HG03558 (cell line): ENCODE data around the gene NPR2.
A peak's percentile ranks its signal among the peaks of the same experiment; 100 is the strongest.

Experiments
- ATAC-seq: cut with Tn5 transposase; IDR thresholded peaks from one replicate; pipeline ENCODE4 v1.9.1; 2021; ENCODE audit warnings: moderate number of reproducible peaks; ENCODE audit not compliant: unreplicated experiment; ENCODE audit errors: extremely low read depth

The NPR2 gene

DNA sequence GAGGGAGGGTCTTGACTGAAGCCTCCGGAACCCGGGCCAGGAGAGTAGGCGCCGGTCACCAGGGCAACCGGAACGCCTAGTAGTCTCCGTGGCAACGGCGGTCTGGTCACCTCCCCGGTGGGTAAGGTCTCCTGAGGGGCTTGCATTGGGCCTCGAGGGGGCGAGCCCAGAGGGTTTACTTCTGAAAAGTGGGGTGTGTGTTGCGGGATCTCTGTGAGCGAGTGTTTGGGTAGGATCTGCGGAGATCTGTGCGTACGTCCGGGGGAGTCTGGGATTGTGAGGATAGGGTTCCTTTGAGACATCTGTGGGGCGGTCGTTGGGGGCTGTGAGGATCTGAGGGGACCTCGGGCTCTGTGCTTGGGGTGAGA, 37.3 kb downstream of the NPR2 start, which contains the start of gene FAM221B:
FAM221B (minus strand) TSS at position 17 of the 368 bp plus-strand sequence. CDS start 2,571 bp downstream, outside the sequence.
- ATAC-seq, result no peak

DNA sequence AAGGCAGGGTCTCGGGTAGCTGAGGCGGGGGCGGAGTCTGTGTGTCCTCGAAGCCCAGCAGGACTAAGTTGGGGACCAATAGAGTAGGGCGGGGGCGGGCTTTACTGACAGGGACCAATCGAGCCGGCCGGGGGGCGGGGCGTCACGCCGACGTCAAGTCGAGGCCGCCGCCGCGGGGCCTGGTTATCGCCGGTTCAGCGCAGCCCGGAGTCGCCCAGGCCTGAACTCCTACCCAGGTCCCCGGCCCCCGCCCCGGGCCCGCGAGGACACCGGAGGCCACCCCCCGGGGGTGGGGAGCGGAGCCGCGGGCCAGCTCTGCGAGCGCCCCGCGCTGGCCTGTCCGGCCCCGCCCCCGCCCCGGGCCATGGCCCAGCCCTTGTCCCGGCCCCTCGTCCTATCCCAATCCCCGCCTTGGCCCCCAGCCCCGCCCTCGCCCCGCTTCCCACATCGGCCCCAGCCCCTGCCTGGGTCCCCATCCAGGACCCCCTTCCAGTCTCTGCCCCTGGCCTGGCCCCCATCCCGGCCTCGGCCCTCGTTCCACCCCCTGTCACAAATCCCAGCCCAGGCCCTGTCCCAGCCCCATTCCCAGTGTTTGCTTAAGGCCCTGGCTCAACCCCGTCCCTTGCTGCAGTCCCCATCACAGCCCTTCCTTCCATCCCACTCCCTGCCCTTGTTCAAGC, 37.8 kb downstream of the NPR2 start, which contains the start of gene TMEM8B:
TMEM8B (plus strand) TSS at position 145 of the 680 bp plus-strand sequence; CDS start at position 365, 220 bp downstream.
- no peak for ATAC-seq

DNA sequence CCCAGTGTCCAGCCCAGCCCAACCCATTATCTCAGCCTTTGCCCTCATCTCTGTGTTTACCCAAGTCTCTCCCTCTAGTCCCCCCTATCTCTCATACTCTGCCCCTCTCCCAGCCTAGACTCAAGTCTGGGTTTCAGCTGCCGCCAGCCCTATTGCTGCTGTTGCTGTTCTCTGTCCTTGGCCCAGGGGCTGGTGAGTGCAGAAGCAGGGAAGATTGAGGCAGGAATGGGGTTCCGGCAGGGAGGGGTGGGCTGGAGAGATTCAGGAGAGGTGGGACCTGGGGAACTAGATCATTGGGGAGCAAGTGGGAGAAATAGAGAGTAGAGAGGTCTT, 38.3 kb downstream of the NPR2 start:
- no peak for ATAC-seq

DNA sequence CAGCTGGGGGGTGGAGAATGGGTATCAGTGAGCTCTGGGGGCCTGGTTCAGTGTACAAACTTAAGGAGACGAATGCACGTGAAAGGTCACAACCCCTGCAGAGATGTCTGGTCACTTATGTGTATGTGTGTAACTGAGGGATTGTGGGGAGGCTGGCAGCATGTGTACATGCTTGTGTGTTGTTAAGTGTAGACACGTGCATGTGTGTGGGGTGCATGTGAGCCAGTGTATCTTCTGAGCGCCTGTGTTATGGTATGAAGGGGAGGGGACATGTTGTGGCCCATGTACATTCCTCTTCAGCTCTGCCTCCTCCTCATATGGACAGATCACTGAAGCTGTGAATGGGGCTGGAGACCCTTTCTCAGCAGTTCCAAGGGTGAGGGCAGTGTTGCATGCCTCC, 39.6 kb downstream of the NPR2 start:
- no peak for ATAC-seq

DNA sequence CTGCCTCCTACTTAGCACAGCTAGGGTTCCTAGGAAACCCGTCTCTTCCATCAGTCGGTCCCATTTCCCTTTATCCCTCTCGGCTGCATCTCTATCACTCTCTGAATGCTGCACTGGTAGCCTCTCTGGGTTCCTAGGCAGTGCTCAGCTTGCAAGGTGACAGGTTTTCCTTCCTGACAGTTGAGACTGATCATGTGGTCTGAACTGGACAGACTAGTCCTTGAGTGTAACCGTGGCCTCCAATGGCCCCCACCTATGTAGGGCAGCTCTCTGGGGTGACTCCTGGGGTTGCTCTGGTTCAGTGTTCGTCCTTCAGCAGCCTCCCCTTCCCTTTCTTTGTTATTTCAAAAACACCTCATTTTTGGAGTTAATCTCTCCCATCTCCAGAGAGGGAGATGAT, 41.4 kb downstream of the NPR2 start:
- ATAC-seq, result no peak

DNA sequence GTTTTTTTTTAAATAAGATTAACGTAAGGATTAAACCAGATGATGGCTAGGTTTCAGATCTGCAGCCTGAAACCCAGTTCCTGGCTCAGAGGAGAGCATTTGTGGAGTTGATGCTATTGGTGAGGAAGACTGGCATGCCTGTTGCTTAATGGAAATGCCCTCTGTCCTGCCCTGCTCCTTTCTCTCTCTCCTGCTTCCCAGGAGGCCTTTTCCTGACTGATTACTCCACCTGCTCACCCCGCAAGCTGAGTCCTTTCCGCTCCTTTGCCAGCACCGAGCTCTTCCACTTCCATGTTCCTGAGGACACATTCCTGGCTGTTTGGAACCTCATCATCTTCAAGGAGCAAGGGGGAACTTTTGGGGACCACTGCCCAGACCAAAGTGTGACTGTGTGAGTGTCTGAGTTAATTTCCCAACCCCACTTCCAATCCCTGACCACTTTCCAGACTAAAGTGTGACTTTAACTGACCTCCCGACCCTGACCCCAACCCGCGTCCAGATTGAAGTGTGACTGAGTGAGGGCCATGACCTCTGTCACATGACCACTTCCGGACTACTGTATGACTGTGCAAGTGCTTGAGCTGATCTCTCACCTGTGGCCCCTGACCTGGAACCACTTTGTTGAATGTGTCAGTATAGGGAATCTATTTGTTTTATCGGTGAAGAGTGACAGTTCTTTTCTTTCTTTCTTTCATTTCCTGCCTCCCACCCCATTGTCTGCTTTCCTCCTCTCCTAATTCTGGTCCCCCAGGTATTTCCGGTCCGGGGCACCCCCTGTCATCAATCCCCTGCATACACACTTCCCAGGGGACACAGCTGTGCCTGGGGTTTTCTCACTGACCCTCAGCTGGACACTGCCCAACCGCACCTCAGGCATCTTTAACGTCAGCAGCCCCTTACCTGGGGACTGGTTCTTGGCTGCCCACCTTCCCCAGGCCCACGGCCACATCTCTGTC, 43.1 kb downstream of the NPR2 start:
- no peak for ATAC-seq

DNA sequence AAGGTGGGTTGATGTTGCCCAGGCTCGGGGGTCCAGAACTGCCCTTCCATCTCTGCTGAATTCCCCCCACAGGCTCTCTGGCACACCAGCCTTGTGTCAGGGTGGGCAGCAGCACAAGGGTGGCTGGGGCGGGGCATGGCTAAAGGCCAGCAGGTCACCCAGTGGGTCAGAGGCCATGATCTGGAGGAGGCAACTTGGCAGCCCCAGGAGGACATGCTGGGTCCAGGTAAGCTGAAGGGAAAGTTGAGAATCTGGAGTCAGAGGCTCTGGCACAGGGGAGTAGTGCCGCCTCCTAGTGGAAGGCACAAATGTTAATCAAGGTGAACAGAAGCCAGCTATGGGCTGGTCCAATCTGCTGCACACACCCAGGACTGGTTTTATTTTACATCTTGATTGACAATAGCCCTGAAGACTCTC, 43.8 kb downstream of the NPR2 start:
- ATAC-seq, result no peak

DNA sequence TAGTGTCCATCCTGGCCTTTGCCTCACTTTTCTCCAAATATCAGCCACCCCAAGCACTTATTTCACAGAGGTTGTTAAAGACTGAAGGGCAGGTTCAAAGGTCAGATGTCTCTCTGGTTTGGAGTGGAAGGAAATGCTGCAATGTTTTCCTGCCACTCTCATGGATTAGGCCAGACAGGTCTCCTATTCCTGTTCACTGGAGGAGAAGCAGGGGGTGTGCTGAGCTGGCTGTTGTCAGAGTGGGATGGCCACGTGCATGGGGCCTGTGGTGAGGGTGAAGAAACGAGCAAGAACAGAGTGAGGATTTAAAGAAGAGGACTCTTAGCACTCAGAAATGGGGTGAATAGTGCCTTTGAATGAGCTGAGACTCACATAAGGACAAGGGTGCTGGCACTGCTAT, 44.4 kb downstream of the NPR2 start:
- no peak for ATAC-seq

DNA sequence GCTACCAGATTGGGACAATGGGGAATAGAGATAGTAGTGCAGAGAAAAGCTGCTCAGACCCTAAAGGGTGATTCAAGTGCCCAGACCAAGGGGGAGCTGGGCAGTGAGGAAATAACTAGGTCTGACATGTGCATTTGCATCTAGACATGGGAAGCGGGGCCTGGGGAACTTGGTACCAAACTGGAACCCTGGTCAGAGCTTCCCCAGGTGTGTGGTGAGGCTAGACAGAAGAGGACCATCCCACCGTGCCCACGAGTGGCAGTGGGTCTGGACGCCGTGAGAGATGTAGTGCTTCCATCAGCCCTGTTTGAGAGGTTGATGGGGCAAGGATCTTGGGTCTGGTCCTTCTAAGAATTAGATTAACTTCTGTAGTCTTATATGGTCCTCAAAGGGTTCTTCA, 45.2 kb downstream of the NPR2 start:
- ATAC-seq, result no peak

DNA sequence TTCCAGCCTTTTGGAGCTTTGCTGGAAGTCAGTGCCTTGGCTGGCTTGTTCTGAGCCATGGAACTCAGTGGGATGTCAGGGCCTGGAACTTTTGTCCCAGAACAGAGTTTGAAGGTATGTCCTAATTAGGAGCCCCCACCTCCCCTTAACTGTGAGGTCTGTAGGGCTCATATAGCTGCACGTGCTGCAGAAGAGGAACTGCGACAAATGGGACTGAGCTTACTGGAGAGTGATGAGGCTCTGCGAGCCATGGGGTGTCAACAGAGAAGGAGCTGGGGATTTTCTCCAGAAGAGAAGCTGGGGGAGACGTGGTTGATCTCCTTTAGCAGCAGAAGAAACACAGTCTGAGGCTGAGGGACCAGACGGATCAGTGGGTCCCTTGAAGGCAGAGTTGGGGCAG, 48.5 kb downstream of the NPR2 start:
- no peak for ATAC-seq

DNA sequence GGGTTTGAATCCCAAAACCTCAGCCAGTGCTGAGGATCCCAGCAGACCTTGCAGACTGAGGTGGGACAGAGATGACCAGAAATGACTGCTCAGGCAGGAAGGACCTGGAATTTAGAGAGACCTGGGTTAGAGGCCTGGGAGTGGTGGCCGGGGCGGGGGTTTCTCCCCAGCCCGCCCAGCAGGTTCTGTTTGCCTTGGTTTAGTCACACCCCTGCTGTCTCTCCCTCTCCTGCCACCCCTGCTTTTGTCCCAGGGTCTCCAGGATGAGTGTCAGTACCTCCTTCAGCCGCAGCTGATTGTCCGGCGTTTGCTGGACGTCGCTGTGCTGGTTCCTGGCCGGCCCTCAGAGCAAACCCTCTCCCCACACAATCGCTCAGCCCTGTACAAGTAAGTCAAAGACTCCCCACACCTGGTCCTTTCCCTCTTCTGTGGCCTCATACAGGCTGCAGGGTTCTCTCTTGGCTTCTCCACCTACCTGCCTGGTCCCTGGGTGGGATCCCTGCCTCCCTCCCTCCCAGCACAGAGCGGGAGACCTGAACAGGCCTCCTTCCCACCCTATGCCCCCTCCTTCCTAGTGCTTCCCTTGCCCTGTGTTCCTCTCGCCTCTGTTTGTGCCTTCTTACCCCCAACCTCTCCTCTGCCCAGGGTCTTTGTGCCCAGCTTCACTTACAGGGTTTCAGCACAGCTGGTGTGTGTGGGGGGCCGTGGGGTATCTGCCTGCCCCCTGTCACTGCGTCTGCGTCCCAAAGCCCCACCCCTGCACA, 49.7 kb downstream of the NPR2 start:
- ATAC-seq, result no peak

DNA sequence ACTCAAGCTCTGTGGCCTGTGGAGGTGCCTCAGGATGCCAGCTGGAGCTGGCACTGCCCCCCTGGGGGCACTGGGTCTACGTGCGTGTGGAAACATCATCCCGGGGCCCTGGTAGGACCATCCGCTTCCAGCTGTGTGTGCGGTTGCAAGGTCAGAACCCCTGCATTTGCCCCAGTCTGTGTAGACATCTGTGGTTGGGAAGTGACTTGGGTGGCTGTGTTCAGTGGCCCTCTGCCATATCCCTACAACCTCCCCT, 50.2 kb downstream of the NPR2 start:
- ATAC-seq, result no peak

DNA sequence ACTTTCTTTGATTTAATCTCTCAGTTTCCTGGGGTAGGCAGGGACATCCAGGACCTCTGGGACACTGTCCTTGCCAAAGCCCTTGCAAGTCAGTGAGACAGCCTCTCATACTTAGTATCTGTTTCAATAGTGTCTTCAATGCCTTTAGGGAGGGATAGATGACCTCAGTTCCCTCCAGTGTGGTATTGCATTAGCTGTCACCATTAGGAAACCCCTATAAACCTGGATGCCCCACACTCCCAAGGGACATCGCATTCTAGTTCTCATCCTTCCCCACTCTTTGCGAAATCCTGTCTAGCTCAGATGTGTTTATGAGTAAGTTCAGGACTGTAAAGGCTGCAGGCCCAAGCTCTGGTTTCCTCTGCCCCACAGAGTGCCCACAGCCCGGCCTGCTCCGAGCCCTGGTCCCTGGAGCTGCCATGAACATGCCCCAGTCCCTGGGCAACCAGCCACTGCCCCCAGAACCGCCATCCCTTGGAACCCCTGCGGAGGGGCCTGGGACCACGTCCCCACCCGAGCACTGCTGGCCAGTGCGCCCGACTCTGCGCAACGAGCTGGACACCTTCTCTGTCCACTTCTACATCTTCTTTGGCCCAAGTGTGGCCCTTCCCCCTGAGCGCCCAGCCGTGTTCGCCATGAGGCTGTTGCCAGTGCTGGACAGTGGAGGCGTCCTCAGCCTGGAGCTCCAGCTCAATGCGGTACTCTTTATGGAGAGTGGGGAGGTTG, 50.8 kb downstream of the NPR2 start:
- ATAC-seq, result no peak

DNA sequence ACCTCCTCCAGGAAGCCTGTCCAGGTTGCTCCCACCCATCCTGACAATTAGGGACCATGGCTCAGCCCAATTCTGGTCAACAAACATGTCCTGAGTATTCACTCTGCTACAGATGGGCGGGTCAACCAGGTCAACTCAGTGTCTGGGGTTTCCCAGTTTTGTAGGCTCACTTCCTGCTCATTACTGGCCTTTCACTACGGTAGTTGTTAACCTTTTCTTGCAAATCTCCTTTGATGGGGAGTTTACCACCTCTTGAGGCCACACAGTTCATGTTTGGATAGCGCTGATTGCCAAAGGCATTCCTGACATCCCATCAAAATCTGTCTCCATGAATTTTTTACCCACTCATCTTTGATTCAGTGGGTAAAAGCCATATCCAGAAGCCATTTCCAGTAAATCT, 51.4 kb downstream of the NPR2 start:
- no peak for ATAC-seq

DNA sequence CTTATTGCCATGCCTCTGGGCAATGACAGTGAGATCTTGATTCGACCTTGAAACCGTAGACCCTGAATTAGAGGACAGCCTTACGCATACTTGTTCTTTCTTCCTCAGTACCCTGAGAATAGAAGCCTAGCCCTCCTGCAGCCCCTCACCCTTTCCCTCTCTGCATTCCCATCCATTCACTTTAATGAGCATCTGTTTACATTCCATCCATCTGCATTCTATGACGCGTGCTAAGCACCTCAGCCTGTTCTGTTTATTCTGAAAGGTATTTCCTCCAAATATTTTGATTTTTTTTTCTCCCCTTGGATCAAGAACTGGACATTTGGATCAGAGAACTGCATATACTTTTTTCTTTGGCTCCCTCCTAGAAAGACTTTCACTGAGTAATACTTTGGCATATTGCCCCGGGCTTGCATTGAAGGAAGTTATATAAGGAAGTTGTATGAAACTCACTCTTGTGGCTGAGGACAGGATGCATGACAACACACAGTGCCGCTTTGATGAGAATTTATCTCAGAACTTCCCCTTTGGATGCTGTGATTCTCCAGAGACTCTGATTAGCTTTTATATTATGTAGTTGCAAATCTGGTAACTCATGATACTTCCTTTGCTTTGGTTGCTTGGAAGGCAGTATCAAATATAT, 53.4 kb downstream of the NPR2 start:
- ATAC-seq, result no peak

DNA sequence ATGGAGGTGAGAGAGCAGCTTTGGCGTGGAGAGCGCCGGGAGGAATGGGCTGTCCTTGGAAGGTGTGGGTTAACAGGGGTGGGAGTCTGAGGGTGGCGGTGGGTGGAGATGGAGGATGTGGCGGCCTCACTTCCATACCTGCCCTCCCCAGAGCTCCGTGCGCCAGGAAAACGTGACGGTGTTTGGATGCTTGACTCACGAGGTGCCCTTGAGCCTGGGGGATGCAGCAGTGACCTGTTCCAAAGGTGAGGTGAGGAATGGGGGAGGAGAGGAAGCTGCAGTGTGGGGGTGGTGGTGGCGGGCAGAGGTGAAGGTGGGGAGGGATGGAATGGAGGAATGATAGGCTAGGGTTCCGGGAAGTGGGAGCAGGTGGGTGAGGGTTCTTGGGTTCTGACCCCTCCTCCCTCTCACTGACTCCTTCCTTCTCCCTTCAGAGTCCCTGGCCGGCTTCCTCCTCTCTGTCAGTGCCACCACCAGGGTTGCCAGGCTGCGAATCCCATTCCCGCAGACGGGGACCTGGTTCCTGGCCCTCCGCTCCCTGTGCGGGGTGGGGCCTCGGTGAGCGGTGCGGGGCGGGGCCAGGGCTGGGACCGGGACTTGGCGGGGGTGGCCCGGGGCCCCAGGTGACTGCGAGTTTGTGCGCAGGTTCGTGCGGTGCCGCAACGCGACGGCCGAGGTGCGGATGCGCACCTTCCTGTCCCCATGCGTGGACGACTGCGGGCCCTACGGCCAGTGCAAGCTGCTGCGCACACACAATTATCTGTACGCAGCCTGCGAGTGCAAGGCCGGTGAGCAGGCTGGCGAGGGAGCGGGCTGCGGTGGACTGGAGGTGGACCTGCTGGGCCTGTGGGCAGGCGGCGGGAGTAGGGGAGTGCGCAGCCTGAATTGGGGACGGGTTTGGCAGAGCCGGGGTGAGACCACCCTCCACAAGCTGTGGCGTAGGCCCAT, 54.7 kb downstream of the NPR2 start:
- ATAC-seq, result no peak

DNA sequence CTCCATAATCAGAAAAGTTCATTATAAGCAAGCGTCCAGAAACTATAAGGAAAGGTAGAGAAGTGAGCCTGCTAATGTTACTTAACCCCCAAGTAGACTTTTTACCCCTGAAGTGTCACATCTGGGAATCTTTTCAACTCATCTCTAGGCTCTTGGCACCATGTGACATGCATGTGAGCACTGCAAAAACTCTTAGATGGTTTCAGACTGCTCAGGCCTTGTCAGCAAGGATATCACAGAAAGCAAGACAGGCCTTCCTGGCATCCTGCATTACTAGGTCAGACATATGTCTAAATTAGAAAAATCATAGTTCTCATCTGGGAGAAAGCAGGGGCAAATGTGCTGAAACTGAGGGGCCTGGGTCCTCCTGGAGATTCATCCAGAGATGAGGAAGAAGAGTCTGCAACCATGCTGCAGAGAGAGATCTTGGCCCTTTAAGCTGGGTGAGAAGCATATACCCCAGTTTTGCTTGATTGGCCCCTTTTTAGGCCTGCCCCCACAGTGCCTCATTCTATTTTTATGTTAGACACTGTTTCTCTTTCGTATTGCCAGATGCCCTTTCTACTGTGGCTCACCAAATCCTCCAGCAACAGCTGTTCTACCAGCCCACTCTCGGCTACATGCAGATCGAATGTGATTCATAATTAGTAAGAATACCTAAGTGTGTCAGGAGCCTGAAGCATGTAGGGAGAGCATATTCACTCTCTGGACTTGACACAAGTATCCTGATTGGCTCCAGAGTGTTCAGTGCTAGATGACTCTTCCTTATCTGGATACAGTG, 56.6 kb downstream of the NPR2 start:
- ATAC-seq, result peak; percentile 67

DNA sequence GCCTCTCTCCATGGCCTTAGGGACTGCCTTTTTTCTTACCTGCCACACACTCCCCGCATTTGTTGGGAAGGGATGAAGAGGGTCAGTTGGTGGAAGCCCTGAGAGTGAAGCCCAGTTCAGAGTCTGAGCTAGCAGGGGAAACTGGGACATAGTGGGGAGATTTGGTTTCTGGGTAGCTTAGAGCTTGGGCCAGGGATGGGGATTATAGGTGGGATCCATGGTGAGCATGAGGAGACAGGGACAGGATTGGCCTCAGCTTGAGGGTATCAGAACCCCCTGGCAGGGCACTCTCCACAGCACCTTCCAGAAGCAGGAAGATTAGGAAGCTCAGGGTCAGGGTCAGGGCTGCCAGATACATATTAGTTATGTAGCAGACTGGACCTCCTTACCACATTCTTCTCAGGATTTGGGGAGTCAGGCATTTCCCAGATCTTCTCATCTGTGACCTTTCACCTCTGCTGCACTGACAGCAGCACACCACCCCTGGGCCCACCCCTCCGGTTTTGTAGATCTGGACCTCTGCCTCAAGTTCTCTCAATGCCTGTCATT, 61.0 kb downstream of the NPR2 start:
- no peak for ATAC-seq
